ENCODE measurements around the gene GALNT2. TPM values are rescaled to one million over a fixed set of nuclear protein-coding genes. Genes with fewer than 3 reads are reported as not detected.
A peak's percentile ranks its signal among the peaks of the same experiment; 100 is the strongest.

The GALNT2 gene
- total and polyA plus RNA-seq, 2 donors from 2014 or later: 20.2 to 59.2 TPM

DNA sequence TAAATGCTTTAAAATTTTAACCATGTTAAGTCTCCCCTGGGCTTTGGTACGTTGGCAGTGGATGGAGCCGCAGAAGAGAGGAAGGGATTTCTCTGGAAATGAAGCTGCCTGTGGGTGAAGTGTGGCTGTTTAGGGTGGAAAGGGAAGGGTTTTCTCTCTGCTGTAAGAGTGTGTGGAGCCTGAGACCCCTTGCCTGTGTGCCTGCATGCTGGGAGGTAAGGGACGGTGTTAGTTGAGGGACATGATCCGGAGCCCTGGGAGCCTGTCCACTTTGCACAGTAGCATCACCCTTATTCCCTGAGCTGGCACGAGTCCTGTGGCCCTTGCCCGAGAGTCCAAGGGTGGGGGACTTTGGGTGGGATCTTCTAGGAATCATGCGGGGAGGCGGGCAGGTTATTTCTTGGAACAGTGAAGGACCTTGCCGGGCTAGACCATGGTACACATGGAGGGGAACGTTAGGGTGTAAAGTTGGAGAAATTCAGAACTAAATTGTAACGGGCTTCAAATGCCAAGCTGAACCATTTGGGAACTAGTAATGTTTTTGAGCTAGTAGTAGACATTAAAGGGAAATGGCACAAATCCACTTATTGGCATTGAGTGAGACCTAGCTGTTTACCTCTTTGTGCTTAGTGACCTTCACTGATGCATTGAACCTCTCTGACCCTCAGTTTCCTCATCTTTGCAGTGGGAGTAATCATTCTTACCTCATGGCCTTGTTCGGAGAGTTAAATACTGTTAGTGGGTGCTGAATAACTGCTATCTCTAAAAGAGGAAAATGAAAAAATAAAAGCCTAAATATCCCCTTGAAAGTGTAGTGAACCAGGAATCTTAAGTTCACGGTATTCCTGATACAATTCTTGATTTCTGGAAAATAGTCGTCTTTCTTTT lies 3.5 kb downstream of the GALNT2 start:
- Histone ChIP-seq H3K4me3 (ENCODE audit: low read length in 3 of 3) (peak overlapping the region in 2 of 3 donors; percentile 43 to 80), H3K9ac (ENCODE audit: low read length in 3 of 3) (no peak overlapping the region), H3K9me3 (ENCODE audit: control insufficient read depth in 2 of 3, insufficient read depth in 1 of 3, low read length in 3 of 3) (no peaks in the 10 kb centered on the region), H3K27me3 (ENCODE audit: control insufficient read depth, insufficient read depth, low read length) (no peaks in the 10 kb centered on the region), H3K4me1 (ENCODE audit: control insufficient read depth in 2 of 3, insufficient read depth in 2 of 3, low read depth in 1 of 3, low read length in 3 of 3) (peaks cover 3 to 28% (median 17%) of the 10 kb centered on the region in 3 donors), H3K36me3 (ENCODE audit: control insufficient read depth in 2 of 3, insufficient read depth in 3 of 3, low read length in 3 of 3) (no peaks in the 10 kb centered on the region), H3K27ac (ENCODE audit: low read depth in 2 of 2, low read length in 2 of 2) (peak overlapping the region in 1 of 2 donors; percentile 55)
- intact Hi-C loops (cut with DNase I): no loop called here
- FAIRE-seq (no peak), DNase-seq (peak in 1 of 5 donors; percentile 21)
- TF ChIP-seq, protein P1, sequence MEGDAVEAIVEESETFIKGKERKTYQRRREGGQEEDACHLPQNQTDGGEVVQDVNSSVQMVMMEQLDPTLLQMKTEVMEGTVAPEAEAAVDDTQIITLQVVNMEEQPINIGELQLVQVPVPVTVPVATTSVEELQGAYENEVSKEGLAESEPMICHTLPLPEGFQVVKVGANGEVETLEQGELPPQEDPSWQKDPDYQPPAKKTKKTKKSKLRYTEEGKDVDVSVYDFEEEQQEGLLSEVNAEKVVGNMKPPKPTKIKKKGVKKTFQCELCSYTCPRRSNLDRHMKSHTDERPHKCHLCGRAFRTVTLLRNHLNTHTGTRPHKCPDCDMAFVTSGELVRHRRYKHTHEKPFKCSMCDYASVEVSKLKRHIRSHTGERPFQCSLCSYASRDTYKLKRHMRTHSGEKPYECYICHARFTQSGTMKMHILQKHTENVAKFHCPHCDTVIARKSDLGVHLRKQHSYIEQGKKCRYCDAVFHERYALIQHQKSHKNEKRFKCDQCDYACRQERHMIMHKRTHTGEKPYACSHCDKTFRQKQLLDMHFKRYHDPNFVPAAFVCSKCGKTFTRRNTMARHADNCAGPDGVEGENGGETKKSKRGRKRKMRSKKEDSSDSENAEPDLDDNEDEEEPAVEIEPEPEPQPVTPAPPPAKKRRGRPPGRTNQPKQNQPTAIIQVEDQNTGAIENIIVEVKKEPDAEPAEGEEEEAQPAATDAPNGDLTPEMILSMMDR (IDR thresholded peaks at IDR 0.05; ENCODE audit: borderline replicate concordance, extremely low read depth, insufficient read depth): no peak

DNA sequence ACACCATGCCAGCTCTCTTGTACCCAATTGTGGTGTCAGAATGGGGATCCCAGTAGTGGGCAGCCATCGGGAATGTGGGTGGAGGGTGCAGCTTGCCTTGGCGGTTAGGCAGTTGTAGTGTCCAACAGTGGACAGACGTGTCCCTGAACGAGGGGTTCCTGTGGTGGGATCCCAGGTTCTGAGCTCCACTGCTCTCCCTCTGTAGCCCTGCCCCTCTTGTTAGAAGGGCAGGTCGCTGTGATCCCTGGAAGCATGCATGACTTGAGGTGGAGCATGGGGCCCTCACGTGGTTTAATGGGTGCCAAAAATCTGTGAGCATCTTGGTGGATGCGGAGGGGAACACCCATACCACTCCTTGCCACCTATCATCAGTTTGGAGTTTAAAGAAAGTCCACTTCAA lies 4.3 kb downstream of the GALNT2 start:
- H3K27me3 ChIP-seq (ENCODE audit: control insufficient read depth, insufficient read depth, low read length): no peaks in the 10 kb centered on the region
- intact Hi-C loops (cut with DNase I): no loop called here
- TF ChIP-seq, protein P1 (IDR thresholded peaks at IDR 0.05; ENCODE audit: borderline replicate concordance, extremely low read depth, insufficient read depth): no peak
- H3K36me3 ChIP-seq (ENCODE audit: control insufficient read depth in 2 of 3, insufficient read depth in 3 of 3, low read length in 3 of 3): peaks cover 0 to 4% (median 0%) of the 10 kb centered on the region in 3 donors
- FAIRE-seq (no peak), DNase-seq (peak in 1 of 5 donors; percentile 20)
- H3K9me3 ChIP-seq (ENCODE audit: control insufficient read depth in 2 of 3, insufficient read depth in 1 of 3, low read length in 3 of 3): no peaks in the 10 kb centered on the region
- no peak overlapping the region for H3K4me3 ChIP-seq (ENCODE audit: low read length in 3 of 3)
- peaks cover 3 to 28% (median 17%) of the 10 kb centered on the region in 3 donors for H3K4me1 ChIP-seq (ENCODE audit: control insufficient read depth in 2 of 3, insufficient read depth in 2 of 3, low read depth in 1 of 3, low read length in 3 of 3)
- no peak overlapping the region for H3K9ac ChIP-seq (ENCODE audit: low read length in 3 of 3)
- H3K27ac ChIP-seq (ENCODE audit: low read depth in 2 of 2, low read length in 2 of 2): no peak overlapping the region

DNA sequence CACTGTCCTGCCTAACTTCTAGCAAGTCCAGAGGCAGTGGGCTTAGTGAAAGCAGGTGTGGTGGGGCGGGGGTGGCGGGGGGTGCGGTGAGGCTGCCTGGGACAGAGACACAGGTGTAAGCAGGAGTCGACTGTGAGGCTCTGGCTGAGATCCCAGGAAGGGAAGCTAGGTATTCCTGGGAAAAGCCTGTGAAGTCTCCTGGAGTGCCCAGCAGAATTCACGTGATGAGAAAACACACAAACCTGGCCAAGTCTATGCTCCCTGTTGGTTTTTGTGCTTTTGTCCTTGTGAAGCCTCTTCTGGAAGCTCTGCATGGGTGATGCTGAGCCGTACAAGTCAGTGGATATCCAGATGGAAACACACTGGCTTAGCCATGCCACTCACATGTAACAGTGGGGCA lies 5.3 kb downstream of the GALNT2 start:
- H3K36me3 ChIP-seq (ENCODE audit: control insufficient read depth in 2 of 3, insufficient read depth in 3 of 3, low read length in 3 of 3): peaks cover 0 to 10% (median 0%) of the 10 kb centered on the region in 3 donors
- intact Hi-C loops (cut with DNase I): no loop called here
- H3K27ac ChIP-seq (ENCODE audit: low read depth in 2 of 2, low read length in 2 of 2): no peak overlapping the region
- H3K4me1 ChIP-seq (ENCODE audit: control insufficient read depth in 2 of 3, insufficient read depth in 2 of 3, low read depth in 1 of 3, low read length in 3 of 3): peaks cover 3 to 28% (median 17%) of the 10 kb centered on the region in 3 donors
- no peak overlapping the region for H3K4me3 ChIP-seq (ENCODE audit: low read length in 3 of 3)
- FAIRE-seq (no peak), DNase-seq (no peak)
- no peaks in the 10 kb centered on the region for H3K9me3 ChIP-seq (ENCODE audit: control insufficient read depth in 2 of 3, insufficient read depth in 1 of 3, low read length in 3 of 3)
- TF ChIP-seq, protein P1 (IDR thresholded peaks at IDR 0.05; ENCODE audit: borderline replicate concordance, extremely low read depth, insufficient read depth): no peak
- H3K27me3 ChIP-seq (ENCODE audit: control insufficient read depth, insufficient read depth, low read length): no peaks in the 10 kb centered on the region
- no peak overlapping the region for H3K9ac ChIP-seq (ENCODE audit: low read length in 3 of 3)

All from kidney (tissue), 14 donors.